ENCODE data around the gene PKN2.
"Not testable (repeated sequence)": the region's sequence is repeated elsewhere in the genome, so short reads cannot be mapped to it uniquely, and the experiment has no call there.

DNA sequence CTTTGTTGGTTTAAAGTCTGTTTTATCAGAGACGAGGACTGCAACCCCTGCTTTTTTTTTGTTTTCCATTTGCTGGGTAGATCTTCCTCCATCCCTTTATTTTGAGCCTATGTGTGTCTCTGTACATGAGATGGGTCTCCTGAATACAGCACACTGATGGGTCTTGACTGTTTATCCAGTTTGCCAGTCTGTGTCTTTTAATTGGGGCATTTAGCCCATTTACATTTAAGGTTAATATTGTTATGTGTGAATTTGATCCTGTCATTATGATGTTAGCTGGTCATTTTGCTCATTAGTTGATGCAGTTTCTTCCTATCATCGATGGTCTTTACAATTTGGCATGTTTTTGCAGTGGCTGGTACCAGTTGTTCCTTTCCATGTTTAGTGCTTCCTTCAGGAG lies 32.5 kb downstream of the PKN2 start:
- TF ChIP-seq, protein P1, sequence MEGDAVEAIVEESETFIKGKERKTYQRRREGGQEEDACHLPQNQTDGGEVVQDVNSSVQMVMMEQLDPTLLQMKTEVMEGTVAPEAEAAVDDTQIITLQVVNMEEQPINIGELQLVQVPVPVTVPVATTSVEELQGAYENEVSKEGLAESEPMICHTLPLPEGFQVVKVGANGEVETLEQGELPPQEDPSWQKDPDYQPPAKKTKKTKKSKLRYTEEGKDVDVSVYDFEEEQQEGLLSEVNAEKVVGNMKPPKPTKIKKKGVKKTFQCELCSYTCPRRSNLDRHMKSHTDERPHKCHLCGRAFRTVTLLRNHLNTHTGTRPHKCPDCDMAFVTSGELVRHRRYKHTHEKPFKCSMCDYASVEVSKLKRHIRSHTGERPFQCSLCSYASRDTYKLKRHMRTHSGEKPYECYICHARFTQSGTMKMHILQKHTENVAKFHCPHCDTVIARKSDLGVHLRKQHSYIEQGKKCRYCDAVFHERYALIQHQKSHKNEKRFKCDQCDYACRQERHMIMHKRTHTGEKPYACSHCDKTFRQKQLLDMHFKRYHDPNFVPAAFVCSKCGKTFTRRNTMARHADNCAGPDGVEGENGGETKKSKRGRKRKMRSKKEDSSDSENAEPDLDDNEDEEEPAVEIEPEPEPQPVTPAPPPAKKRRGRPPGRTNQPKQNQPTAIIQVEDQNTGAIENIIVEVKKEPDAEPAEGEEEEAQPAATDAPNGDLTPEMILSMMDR (IDR thresholded peaks at IDR 0.05) = not testable (repeated sequence)
- not testable (repeated sequence) for TF ChIP-seq POLR2AphosphoS5, TCF7L2 (IDR thresholded peaks at IDR 0.05; ENCODE audit: low read depth, low read length)
- TF ChIP-seq, protein P2, sequence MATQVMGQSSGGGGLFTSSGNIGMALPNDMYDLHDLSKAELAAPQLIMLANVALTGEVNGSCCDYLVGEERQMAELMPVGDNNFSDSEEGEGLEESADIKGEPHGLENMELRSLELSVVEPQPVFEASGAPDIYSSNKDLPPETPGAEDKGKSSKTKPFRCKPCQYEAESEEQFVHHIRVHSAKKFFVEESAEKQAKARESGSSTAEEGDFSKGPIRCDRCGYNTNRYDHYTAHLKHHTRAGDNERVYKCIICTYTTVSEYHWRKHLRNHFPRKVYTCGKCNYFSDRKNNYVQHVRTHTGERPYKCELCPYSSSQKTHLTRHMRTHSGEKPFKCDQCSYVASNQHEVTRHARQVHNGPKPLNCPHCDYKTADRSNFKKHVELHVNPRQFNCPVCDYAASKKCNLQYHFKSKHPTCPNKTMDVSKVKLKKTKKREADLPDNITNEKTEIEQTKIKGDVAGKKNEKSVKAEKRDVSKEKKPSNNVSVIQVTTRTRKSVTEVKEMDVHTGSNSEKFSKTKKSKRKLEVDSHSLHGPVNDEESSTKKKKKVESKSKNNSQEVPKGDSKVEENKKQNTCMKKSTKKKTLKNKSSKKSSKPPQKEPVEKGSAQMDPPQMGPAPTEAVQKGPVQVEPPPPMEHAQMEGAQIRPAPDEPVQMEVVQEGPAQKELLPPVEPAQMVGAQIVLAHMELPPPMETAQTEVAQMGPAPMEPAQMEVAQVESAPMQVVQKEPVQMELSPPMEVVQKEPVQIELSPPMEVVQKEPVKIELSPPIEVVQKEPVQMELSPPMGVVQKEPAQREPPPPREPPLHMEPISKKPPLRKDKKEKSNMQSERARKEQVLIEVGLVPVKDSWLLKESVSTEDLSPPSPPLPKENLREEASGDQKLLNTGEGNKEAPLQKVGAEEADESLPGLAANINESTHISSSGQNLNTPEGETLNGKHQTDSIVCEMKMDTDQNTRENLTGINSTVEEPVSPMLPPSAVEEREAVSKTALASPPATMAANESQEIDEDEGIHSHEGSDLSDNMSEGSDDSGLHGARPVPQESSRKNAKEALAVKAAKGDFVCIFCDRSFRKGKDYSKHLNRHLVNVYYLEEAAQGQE (IDR thresholded peaks at IDR 0.05; ENCODE audit: insufficient read depth in 1 of 2, low read depth in 2 of 2, low read length in 1 of 2) = not testable (repeated sequence)
